ENCODE results near the gene ROBO4.

The ROBO4 gene

DNA sequence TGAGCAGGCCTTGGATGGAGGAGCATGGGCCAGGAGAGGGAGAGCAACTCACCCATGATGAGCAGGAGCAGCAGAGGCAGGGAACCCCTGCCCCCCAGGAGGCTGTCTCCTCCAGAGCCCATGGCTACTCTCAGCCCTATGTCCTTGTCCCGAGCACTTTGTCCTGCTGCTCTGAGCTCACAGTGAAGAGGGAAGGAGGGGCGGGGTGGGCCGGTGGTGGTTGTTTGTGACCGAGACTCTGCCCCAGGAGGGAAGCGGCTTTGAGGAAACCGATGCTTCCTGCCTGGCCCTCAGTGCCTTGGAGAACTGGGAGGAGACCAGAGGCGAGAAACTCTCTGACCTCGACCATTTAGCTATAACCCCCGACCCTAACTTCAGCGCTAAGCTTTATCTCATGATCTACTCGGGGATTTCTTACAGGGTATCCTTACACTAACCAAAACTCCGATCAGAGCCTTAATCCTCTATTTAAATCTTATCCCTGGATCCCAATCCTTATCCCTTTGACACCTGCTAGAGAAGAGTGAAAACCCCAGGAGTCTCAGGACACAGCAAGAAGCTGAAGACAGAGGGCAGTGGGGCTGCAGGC is at the start of gene ROBO4:
TSS of gene ROBO4 (minus strand) at position 192 of the 589 bp plus-strand sequence. CDS start at position 122, 70 bp downstream.
- no peak for DNase-seq (ENCODE audit: low read depth)

DNA sequence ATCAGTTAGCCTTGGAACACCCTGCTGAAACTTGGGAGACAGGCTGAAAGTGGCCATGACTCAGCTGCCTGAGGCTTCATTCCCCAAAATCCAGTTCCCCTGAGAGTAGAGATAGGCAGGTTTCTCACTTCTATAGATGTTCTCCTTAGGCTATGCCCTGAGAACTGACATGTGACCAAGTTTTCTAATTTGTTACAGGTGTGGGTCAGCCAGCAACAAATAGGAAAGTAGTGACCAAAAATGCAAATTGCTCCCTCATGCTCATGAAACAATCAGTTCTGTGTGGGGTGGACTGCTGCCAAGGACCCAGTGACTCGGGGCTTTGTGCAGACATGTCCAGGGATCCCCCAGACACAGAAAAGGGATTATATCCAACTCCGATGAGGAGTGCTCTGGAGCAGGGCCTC is 49.1 kb upstream of the ROBO4 start:
- peak; percentile 63 for DNase-seq (ENCODE audit: low read depth)

DNA sequence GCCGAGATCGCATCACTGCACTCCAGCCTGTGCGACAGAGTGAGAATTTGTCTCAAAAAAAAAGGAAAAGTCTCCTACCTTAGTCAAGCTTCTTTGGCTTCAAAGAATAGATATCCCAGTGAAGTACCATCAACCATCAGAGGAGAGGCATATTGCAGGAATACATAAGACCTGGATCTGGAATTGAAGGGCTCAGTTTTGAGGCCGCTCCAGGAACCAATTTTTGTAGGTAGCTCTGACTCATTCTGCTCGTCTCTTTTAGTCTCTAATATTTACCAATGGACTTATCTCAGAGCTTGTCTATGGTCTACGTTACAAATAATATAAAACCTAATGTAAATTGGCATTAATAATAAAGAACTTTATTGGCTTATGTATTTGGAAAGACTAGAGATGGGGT is 48.2 kb upstream of the ROBO4 start:
- DNase-seq (ENCODE audit: low read depth), result no peak

DNA sequence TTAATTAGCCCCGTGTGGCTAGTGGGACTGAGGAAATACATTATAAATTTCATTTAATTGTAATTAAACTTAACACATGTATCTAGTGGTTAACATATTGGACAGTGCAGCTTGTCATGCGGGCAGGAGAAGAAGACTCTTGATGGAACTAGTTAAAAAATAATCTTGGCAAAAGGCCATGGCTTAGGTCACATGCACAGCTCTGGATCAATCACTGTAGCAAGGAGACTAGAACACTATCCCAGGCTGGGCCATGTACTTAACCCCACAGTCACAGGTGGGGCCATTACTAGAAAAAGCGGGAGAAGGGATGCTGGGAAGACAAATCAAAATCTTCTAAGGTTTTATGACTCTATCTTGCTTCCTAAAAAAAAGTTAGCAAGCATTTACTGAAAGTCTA is 46.9 kb upstream of the ROBO4 start:
- no peak for DNase-seq (ENCODE audit: low read depth)

DNA sequence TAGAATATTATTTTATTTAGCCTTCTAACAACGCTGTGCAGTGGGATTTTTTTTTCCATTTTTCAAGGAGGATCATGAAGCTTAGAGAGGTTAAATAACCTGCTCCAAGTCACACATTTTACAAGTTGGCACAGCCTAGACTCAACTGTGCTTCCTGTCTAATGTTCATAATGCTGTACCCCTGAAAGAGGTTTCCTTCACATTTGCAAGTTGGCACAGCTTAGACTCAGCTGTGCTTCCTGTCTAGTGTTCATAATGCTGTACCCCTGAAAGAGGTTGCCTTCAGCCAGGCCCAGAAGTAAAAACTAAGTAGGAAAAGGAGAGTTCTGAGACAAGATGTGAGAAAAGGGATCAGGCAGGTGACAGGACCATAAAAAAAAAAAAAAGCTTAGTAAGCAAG is 46.1 kb upstream of the ROBO4 start:
- DNase-seq (ENCODE audit: low read depth), result no peak

DNA sequence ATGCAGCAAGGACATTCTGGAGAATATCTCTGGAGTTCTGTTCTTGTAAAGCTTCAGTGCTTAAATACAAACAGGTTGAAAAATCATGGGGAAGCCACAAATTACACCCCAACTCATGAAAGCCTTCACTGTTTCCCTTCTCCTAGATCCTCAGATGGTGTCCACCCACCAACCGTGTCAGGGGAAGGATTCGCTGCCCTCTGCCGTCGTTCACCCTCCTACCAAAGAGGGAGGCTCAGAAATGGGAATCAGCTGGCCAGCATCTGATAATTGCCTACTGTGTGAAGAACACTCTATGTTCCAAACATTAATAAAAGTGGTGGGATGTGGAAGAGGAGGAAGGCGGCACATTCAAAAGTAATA is 45.6 kb upstream of the ROBO4 start:
- peak; percentile 11 for DNase-seq (ENCODE audit: low read depth)

DNA sequence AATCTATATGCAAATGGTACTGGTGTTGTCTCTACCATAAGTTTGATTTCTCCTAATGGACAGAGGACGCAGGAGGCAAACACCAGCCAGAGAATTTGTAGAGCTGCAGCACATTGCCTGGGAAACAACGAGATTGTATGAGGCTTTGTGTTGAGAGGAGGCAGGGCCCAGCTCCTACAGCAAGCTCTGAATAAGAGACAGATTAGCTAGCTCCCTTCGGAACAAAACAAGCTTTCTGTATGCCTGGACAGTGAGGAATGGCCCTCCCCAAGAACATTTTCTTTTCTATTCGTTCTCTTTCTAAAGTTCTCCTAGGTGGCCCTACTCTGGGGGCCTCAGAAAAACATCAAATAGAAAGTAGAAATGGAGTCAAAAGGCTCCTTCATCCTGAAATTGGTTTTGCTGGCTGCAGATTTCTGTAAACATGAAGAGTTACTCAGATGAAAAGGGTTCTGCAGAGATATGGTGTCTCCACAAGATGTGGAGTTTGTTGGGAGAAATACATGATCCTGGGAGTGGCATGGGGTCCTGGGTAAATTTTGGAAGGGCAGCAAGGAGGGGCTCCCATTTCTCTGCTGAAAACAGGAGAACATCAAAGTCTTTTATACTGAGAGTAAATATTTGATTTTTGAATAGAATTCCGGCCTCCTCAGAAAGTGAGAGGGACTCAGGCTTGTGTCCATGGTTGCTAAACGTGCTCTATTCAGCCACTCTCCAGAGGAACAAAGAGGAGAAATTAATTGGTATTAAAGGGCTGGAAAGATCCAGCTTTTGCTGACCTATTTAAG is 45.0 kb upstream of the ROBO4 start:
- DNase-seq (ENCODE audit: low read depth), result no peak

DNA sequence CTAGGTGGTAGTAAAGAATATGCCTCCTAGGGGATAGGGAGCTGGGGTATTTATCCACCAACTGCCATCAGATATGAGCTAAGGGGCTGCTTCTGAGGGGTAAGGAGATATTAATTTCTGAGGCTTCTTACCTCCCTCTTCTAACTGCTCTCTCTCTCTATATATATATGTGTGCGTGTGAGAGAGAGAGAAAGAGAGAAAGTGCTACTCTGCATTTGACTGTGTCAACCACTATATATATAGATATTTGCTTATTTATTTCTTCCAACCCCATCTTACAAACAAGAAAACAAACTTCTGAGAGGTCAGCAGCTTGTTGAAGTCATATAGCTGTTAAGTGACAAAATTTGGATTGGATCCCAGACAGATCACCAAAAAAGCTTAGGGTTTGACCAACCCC is 44.0 kb upstream of the ROBO4 start:
- DNase-seq (ENCODE audit: low read depth), result no peak

DNA sequence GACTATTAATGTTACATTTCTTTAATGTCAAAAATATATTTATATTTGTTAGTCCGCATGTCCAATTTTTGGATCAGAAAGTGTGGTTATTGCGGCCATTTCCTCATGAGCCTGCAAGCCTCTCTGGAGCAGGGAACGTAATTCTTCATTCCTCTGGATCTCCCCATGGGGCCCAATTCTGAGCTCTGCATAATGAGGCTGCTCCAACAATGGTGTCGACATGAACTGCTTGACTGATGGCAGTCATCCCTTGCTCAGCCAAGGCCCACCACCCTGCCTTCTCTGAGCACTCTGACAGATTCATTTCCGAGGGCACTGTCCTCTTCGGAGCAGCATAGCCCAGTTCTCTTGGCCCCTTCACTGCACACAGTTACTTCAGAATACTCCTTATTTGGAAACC is 41.3 kb upstream of the ROBO4 start:
- no peak for DNase-seq (ENCODE audit: low read depth)

DNA sequence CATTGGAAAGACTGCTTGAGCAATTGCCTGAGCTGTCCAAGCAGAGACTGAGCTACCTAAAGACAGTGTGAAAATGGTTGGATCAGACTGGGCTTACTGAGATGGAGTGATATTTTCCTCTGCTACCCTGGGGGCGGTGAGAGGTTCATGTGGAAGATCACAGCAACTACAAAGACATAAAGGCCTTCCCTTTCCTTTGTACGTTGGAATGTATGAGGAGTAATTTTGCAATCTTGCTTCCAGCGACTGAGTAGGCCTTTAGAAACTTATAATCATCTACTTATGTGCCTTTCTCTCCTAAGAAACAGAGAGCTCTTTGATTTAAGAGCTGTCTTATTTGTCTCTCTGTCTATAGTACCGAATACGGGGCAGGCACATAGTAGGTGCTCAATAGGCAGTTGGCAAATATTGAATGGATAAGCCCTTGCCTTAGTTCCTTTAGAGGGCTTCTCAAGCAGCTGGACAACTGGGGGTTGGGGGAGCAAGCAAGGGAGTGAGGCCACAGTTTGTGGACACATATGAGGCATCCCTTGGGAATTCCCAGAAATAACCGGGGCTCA is 40.6 kb upstream of the ROBO4 start:
- peak; percentile 31 for DNase-seq (ENCODE audit: low read depth)

DNA sequence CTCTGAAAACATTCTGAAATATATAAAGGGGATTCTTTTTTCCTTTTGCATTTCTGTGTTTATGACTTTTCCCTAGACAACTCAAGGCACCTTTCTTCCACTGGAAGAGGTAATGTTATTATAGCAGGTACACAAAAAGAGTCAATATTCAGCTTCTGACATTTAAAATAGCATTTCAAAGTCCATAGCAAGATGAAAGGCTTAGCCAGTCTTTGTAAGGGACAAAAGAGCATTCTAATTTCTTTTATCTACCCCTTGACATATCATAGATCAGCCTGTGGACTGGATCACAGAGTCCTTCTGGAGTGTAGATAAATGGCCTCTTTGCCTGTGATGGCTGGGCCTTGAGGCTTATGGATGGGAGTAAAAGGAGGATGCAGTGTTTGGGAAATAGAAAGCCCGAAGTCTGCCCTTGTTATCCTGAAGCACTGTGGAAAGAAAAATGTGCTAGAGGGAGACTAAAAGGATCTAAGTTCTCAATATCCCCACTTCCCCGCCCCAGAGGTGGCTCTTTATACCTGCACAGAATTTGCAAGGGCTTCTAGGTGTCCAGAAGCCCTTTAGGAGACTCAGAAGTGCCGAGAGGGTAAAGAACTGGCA is 39.8 kb upstream of the ROBO4 start:
- DNase-seq (ENCODE audit: low read depth), result no peak

DNA sequence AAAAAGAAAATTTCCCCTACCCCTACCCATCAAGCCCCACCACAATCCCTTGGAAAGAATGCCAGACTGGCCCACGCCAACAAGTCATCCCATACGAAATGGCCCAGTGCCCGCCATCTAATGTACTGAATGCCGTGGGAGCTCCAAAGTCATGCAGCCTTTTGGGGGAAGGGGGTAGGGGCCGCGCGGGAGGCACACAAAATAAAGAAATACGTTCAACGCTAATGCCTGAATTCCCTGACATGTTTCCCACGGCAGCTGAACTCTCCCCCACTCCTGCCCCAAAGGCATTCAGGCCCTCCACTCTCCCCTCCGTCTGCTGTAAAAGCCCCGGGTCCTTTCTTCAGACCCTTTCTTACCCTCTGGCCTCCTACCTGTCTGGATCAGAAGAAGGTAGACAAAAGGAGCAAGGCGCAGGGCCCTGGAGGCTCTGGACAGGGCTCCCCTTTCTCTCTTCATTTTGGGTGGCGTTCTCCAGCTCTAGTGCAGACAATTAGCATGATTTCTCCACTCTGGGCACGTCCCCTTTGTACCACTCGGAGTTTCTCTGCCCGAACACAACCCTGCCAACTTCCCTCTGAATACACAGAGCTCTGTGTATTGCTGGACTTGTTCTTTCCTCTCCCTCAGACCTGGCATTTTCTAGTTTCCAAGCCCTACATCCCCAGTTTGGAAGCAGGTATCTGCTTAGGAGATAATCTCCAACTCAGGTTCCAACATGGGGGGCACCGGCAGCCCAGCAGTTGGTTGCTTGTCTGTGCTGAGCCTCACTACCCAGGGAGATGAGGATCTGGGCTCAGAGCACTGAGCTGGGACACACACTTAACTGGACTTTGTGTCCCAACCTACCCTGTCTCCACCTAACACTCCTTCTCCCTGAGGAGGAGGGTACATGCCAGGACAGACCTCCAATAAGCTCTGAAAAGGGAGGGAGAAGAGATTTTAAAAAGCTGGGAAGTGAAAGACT is 38.2 kb upstream of the ROBO4 start, which contains the start of gene HEPACAM:
TSS of gene HEPACAM (minus strand) at position 500 of the 967 bp plus-strand sequence. CDS start at position 459, 41 bp downstream.
- no peak for DNase-seq (ENCODE audit: low read depth)

DNA sequence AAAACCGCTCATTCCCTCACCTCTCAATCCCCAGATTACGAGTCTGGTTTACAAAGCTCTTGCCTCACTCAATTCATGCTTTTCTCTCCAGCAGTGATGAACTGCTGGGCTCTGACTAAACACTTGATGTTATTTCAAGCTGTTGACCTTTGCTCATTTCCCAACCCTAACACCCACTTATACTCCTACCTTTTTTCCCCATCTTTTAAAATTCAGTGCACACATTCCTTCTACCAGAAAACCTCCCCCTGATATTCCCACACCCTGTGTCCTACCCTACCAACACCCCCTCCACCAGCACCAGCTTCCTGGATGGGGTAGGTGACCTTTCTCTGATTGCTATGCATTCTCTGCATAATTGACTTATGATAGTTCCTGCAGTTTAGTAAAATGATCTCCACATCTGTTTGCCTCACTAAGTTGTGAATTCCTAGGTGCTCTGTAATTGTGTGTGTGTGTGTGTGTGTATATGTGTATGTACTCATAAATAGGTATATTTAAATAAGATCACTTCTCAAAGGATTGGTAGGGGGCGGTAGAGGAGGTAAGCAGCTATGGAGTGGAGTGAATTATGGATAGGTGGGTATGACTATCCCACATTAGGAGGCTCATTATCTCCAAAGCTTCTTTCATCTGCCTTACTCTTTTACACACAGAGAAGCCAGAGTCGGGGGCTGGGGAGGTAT is 37.3 kb upstream of the ROBO4 start:
- DNase-seq (ENCODE audit: low read depth), result peak; percentile 83

DNA sequence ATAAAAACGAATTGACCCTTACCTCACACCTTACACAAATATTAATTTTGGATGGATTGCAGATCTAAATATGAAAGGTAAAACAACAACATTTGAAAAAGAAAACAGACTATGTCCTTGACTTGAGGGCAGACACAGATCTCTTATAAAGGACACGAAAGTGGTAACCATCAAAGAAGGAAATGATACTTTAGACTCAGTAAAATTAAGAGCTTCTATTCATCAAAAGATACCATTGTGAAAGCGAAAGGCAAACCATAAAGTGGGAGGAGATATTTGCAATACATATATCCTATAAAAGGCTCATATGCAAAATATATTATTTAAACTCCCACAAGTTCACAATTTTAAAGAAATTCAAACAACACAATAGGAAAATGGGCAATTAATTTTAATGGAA is 33.1 kb upstream of the ROBO4 start:
- DNase-seq (ENCODE audit: low read depth), result no peak

DNA sequence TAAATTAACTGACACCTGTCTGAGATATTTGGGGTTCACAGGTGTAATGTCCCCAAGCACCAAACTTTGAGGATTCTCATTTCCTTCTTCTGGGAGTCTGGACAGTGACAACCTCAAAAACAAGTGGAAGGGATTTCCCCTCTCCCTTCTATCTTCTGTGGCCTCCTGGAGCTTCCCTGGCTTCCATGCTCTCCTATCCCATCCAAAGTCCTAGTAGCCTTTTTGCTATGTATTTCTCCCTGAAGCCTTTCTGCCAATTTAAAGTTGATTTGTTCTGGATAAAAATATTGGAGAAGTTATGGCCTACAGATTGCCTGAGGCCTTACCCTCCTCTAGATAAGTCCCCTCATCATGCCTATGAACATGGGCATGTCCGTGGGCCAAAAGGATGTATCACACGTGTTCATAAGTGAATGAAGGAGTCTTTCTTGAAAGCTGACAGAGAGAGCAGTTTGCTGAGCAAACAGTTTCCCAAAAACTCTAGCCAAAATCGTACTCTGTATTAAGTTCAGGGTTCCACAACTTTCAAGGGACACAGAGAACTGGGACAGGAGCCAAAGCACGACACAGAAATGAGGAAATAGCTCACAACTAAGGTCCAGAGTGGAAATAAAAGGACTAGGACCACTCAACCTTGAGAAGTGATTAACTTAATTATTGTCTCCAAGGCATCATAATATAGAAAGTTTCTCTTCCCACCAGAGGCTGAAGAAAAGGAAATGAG is 31.4 kb upstream of the ROBO4 start:
- DNase-seq (ENCODE audit: low read depth), result no peak

DNA sequence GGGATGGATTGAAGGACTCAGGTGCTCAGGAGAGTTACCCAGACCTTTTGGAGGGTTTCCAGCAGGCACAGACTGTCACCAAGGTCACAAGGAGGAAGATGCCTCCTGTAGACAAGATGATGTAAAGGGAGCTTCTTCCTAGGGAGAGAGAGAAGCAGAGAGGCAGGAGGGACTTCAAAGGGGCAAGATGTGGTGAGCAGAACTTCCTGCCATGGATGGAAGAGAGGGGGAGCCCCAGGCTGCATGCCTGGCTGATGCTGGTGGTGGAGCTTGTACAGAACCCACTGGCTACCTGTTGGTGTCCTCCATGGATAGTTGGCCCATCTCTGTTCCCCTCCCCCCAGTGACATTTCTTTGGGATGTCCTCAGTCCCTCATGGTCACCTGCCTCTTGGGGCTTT is 25.6 kb upstream of the ROBO4 start:
- DNase-seq (ENCODE audit: low read depth), result no peak

DNA sequence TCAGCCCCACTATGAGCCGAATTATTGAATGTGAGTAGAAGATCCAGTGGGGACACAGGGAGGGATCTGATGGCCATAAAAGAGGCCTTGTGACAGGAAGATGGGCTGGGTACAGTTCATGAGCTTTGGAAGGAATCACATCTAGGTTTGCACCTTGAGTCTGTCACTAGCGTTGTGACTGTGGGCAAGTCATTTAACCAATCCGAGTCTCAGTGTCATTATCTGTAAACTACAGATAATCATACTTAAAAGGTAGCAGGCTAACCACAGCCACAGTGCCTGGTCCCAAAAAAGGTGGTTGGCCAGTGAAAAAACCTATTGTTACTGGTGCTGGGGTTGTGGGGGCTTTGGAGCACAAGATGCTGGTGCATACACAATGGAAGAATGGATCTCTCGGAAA is 25.2 kb upstream of the ROBO4 start:
- DNase-seq (ENCODE audit: low read depth), result no peak

DNA sequence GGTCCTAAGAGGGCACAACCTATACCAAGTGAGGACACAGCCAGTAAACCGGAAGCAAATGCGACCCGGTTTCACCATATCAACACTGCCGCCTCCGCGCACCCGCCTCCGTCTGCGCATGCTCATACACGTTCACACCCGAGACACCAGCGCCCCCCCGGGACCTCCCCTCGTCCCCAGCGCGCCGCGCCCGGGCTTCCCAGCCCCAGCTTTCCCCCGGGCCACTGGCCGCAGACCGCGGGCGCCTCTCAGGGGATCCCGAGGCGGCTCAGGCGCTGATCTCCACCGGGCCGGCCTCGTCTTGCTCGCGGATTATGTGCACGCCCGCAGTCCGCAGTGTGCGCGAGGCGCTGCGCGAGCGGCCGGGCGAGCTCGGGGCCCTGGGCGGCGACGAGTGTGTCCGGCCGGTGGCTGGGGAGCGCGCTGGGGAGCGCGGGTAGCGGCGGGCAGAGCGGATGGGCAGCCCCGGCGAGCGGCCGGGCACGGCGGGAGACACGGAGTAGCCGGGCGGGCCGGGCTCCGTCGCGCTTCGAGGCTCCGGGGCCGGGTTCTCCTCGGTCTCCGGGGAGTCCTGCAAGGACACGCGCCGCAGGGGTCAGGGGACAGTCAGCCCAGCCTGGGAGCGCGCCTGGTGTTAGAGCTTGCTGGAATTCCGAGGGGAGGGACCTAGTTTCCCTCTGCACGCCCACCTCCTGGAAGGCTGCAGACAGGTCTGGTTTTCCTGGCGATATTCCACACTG is 23.4 kb upstream of the ROBO4 start:
- DNase-seq (ENCODE audit: low read depth), result peak; percentile 70

DNA sequence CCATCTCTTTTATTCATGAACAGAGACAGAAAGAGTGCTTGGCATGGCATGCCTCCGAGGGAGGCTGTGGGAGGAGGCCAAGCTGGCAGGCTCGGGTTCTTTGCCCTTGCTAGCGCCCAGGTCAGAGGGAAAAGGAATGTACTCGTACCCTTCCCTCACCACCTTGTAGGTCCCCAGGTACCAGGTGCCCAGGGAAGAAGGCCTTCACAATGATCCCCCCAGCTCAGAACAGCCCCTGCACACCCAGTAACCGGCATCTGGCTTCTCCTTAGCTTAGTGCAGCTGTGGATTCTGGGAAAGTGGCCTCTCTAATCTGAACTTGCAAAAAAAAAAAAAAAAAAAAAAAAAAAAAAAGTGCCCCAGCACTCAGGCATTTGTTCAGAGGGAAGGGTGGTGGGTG is 22.7 kb upstream of the ROBO4 start:
- DNase-seq (ENCODE audit: low read depth), result no peak

DNA sequence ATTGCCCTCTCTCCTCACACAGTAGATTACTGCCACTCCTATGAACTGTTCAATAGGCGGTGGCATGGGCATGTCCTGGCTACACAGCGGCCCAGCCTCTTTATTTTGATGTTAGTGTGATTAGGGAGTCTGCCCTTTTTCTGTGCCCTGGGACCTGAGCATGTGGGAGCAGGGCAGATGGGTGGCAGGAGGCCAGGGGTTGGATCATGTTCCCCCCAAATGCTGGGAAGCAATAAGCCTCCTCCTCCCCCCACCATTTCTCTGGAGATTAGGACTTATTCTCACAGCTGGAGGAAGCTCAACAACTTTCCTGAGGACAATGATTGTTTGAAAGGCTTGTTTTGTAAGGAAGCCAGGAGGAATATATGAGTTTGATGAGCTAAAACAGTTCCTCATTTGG is 22.2 kb upstream of the ROBO4 start:
- DNase-seq (ENCODE audit: low read depth), result no peak

Data from EH (cell line).